ENCODE results near the gene ABCA12. TPM values are rescaled to one million over a fixed set of nuclear protein-coding genes. Genes with fewer than 3 reads are reported as not detected.

The ABCA12 gene
- total and polyA plus RNA-seq, 2 donors (not counting 3 experiments of a cell fraction or from before 2014, with no cell fraction given) = not detected

- no peaks in the 10 kb centered on the region for H3K36me3 ChIP-seq (ENCODE audit: control insufficient read depth in 2 of 2, extremely low read depth in 1 of 2, insufficient read depth in 2 of 2, low read length in 2 of 2)
- no peaks in the 10 kb centered on the region for H3K4me1 ChIP-seq (ENCODE audit: control insufficient read depth, extremely low read depth, insufficient read depth, low read length)
- H3K9me3 ChIP-seq (replicated peaks; ENCODE audit: control insufficient read depth, insufficient read depth, low read length) = no peaks in the 10 kb centered on the region
- DNase-seq (ENCODE audit: low read depth, low spot score) = no peak
- peaks cover 0 to 2% of the 10 kb centered on the region in 2 experiments for H3K27me3 ChIP-seq (ENCODE audit: control insufficient read depth in 2 of 2, insufficient read depth in 2 of 2, low read length in 2 of 2)
- TF ChIP-seq EZH2 (IDR thresholded peaks at IDR 0.05; ENCODE audit: borderline replicate concordance, low read depth, low read length, severe bottlenecking) (no peak), MAX (IDR thresholded peaks at IDR 0.05; ENCODE audit: insufficient read depth, insufficient read length) (no peak), FOS (IDR thresholded peaks at IDR 0.05; ENCODE audit: borderline replicate concordance, insufficient read depth, low read length) (no peak), POLR2AphosphoS5 (IDR thresholded peaks at IDR 0.05; ENCODE audit: insufficient read depth, low read depth, low read length) (no peak), GATA2 (IDR thresholded peaks at IDR 0.05; ENCODE audit: insufficient read depth, insufficient read length, low read depth, low read length) (no peak), JUN (IDR thresholded peaks at IDR 0.05; ENCODE audit: borderline replicate concordance, insufficient read depth, insufficient read length, low read depth) (no peak), MYC (IDR thresholded peaks at IDR 0.05; ENCODE audit: low read depth, low read length) (no peak), POLR2A (IDR thresholded peaks at IDR 0.05; ENCODE audit: low read depth, low read length) (no peak), CTCF (IDR thresholded peaks at IDR 0.05; ENCODE audit: extremely low read depth in 1 of 2, insufficient read depth in 1 of 2, low read depth in 1 of 2, low read length in 2 of 2) (no peak)
- dilution Hi-C loops (cut with MboI; ENCODE audit: extremely low pct_ligation_motif_present, low sequenced_read_pairs) = no loop called here
- FAIRE-seq = no peak
- H3K4me2 ChIP-seq (ENCODE audit: insufficient read depth, low read length) = no peak overlapping the region
- H3K9ac ChIP-seq (replicated peaks; ENCODE audit: extremely low read depth, insufficient read depth, low read length) = no peak overlapping the region
- H4K20me1 ChIP-seq (replicated peaks; ENCODE audit: control insufficient read depth, extremely low read depth, insufficient read depth, low read length) = no peaks in the 10 kb centered on the region
- H2AFZ ChIP-seq (ENCODE audit: low read depth, low read length) = no peak overlapping the region
- no peak overlapping the region for H3K4me3 ChIP-seq (replicated peaks in 1 of 3; ENCODE audit: insufficient read depth in 1 of 3, low read depth in 1 of 3, low read length in 3 of 3)
- no peaks in the 10 kb centered on the region for H3K9me1 ChIP-seq (replicated peaks; ENCODE audit: control insufficient read depth, extremely low read depth, insufficient read depth, low read length)
- H3K79me2 ChIP-seq (ENCODE audit: control insufficient read depth, insufficient read depth, low read length) = no peaks in the 10 kb centered on the region
- CTCF ChIA-PET = no interaction called here
- POLR2A ChIA-PET = no interaction called here
- intact Hi-C loops (cut with micrococcal nuclease) = no loop called here
- no TSS peak for BruUV-seq (replicated peaks)
- H3K27ac ChIP-seq (ENCODE audit: insufficient read depth, low read depth, low read length) = no peak overlapping the region
Observed at GRCh38 chr2:215059724-215060123, 78.7 kb downstream of the ABCA12 start.

Data from endothelial cell of umbilical vein (primary cell).